ENCODE measurements around the gene SLC39A7. TPM values are rescaled to one million over a fixed set of nuclear protein-coding genes. Genes with fewer than 3 reads are reported as not detected.

Gene SLC39A7
- total and polyA plus RNA-seq, 2 of the 13 experiments (the other 11 are each of a cell fraction or from before 2014, with no cell fraction given) = 142 to 229 TPM

DNA sequence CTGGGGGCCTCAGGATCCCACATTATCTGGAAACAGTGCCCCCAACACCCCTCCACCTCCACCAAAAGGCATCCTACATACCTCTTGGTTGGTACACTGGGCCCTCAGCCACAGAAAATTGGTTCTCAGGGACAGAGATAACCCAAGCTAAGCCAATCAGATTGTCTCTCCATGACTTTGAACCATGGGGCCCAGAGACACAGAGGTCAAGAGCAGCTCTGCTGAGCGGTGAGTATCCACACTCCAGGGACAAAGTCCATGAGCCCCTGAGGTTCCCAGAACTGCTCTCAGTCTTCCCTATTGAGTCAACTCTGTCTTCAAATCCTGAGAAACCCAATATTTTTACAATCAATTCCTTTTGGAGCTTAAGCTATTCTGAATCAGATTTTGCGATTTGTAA lies 43.7 kb upstream of the SLC39A7 start (continued):
- TF ChIP-seq, protein P1, sequence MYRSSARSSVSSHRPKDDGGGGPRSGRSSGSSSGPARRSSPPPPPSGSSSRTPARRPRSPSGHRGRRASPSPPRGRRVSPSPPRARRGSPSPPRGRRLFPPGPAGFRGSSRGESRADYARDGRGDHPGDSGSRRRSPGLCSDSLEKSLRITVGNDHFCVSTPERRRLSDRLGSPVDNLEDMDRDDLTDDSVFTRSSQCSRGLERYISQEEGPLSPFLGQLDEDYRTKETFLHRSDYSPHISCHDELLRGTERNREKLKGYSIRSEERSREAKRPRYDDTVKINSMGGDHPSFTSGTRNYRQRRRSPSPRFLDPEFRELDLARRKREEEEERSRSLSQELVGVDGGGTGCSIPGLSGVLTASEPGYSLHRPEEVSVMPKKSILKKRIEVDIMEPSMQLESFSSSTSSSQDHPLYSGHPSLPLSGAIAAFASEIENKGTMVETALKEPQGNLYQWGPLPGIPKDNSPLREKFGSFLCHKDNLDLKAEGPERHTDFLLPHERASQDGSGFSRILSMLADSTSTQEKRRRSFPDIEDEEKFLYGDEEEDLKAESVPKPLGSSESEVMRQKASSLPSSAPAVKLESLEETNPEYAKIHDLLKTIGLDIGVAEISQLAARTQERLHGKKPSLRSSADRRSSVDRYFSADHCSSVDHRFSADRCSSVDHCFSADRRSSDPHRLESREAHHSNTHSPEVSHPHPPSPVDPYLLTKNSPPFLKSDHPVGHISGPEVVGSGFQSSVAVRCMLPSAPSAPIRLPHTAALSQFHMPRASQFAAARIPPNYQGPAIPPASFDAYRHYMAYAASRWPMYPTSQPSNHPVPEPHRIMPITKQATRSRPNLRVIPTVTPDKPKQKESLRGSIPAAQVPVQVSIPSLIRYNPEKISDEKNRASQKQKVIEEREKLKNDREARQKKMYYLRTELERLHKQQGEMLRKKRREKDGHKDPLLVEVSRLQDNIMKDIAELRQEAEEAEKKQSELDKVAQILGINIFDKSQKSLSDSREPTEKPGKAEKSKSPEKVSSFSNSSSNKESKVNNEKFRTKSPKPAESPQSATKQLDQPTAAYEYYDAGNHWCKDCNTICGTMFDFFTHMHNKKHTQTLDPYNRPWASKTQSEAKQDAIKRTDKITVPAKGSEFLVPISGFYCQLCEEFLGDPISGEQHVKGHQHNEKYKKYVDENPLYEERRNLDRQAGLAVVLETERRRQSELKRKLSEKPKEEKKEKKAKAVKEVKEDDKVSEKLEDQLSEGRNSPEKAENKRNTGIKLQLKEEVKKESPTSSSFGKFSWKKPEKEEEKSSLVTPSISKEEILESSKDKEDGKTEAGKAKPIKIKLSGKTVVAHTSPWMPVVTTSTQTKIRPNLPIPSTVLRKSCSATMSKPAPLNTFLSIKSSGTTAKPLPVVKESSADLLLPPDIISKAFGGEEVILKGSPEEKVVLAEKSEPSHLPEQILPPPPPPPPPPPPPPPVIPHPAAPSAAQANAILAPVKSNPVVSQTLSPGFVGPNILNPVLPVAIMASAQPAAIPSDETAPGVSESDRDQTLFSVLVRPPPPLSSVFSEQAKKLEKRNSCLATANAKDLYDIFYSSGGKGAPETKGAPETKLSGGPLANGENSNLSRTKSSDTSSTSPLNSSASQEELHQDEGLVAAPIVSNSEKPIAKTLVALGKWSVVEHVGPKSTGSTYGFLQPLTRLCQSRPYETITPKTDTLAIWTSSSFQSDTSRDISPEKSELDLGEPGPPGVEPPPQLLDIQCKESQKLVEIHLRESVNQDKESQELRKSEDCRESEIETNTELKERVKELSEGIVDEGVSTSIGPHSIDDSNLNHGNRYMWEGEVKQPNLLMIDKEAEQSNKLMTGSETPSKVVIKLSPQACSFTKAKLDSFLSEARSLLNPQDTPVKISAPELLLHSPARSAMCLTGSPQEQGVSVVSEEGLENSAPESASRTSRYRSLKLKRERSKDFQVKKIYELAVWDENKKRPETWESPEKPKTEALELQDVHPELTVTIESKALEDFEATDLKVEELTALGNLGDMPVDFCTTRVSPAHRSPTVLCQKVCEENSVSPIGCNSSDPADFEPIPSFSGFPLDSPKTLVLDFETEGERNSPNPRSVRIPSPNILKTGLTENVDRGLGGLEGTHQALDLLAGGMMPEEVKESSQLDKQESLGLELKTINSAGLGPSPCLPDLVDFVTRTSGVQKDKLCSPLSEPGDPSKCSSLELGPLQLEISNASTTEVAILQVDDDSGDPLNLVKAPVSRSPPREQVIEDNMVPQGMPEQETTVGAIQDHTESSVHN (CRISPR knock-in tag; IDR thresholded peaks at IDR 0.05) = no peak
- peak; percentile 85 for TF ChIP-seq NR2F2 (IDR thresholded peaks at IDR 0.05; ENCODE audit: borderline replicate concordance, low read depth)
- TF ChIP-seq NR2F1 (CRISPR knock-in tag; IDR thresholded peaks at IDR 0.05) = peak; percentile 80 to 92
- TF ChIP-seq, protein P2, sequence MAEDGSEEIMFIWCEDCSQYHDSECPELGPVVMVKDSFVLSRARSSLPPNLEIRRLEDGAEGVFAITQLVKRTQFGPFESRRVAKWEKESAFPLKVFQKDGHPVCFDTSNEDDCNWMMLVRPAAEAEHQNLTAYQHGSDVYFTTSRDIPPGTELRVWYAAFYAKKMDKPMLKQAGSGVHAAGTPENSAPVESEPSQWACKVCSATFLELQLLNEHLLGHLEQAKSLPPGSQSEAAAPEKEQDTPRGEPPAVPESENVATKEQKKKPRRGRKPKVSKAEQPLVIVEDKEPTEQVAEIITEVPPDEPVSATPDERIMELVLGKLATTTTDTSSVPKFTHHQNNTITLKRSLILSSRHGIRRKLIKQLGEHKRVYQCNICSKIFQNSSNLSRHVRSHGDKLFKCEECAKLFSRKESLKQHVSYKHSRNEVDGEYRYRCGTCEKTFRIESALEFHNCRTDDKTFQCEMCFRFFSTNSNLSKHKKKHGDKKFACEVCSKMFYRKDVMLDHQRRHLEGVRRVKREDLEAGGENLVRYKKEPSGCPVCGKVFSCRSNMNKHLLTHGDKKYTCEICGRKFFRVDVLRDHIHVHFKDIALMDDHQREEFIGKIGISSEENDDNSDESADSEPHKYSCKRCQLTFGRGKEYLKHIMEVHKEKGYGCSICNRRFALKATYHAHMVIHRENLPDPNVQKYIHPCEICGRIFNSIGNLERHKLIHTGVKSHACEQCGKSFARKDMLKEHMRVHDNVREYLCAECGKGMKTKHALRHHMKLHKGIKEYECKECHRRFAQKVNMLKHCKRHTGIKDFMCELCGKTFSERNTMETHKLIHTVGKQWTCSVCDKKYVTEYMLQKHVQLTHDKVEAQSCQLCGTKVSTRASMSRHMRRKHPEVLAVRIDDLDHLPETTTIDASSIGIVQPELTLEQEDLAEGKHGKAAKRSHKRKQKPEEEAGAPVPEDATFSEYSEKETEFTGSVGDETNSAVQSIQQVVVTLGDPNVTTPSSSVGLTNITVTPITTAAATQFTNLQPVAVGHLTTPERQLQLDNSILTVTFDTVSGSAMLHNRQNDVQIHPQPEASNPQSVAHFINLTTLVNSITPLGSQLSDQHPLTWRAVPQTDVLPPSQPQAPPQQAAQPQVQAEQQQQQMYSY (CRISPR knock-in tag; IDR thresholded peaks at IDR 0.05) = no peak
- no peak for TF ChIP-seq CAMTA2 (CRISPR knock-in tag; IDR thresholded peaks at IDR 0.05; ENCODE audit: borderline replicate concordance)
- TF ChIP-seq ZMYM4 (CRISPR knock-in tag; IDR thresholded peaks at IDR 0.05) = peak; percentile 68
- no peak for TF ChIP-seq TEAD2 (CRISPR knock-in tag; IDR thresholded peaks at IDR 0.05)
- TF ChIP-seq NFKBIZ (CRISPR knock-in tag; IDR thresholded peaks at IDR 0.05) = no peak
- TF ChIP-seq GATAD2A (CRISPR knock-in tag; IDR thresholded peaks at IDR 0.05) = peak; percentile 33; the same call in 1 of the 2 replicates
- no peak for TF ChIP-seq KDM3A (CRISPR knock-in tag; IDR thresholded peaks at IDR 0.05; ENCODE audit: low read depth)
- no peak for TF ChIP-seq MAFK (conservative IDR thresholded peaks at IDR 0.05 in 1 of 2, IDR thresholded peaks at IDR 0.05 in 1 of 2; ENCODE audit: low read length in 2 of 2)
- TF ChIP-seq HOXA3 (CRISPR knock-in tag; IDR thresholded peaks at IDR 0.05) = no peak
- TF ChIP-seq, protein P3, sequence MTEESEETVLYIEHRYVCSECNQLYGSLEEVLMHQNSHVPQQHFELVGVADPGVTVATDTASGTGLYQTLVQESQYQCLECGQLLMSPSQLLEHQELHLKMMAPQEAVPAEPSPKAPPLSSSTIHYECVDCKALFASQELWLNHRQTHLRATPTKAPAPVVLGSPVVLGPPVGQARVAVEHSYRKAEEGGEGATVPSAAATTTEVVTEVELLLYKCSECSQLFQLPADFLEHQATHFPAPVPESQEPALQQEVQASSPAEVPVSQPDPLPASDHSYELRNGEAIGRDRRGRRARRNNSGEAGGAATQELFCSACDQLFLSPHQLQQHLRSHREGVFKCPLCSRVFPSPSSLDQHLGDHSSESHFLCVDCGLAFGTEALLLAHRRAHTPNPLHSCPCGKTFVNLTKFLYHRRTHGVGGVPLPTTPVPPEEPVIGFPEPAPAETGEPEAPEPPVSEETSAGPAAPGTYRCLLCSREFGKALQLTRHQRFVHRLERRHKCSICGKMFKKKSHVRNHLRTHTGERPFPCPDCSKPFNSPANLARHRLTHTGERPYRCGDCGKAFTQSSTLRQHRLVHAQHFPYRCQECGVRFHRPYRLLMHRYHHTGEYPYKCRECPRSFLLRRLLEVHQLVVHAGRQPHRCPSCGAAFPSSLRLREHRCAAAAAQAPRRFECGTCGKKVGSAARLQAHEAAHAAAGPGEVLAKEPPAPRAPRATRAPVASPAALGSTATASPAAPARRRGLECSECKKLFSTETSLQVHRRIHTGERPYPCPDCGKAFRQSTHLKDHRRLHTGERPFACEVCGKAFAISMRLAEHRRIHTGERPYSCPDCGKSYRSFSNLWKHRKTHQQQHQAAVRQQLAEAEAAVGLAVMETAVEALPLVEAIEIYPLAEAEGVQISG (CRISPR knock-in tag; IDR thresholded peaks at IDR 0.05) = 0 out of 2 replicates have a peak, but pooled peaks have one; percentile 38
- TF ChIP-seq THAP11 (CRISPR knock-in tag; IDR thresholded peaks at IDR 0.05) = 0 out of 2 replicates have a peak, but pooled peaks have one; percentile 15
- peak; percentile 80 for TF ChIP-seq RXRB (CRISPR knock-in tag; IDR thresholded peaks at IDR 0.05; ENCODE audit: borderline replicate concordance)
- no peak for TF ChIP-seq SNAPC2 (CRISPR knock-in tag; IDR thresholded peaks at IDR 0.05)
- no peak for TF ChIP-seq SRSF1 (optimal IDR thresholded peaks at IDR 0.05; ENCODE audit: low read depth, low read length)
